NCI-H146 (cell line): ENCODE data around the gene NR3C1.

Experiments used
- DNase-seq: peaks from one replicate; lab custom pipeline; 2025; lab: John Stamatoyannopoulos, UW

The NR3C1 gene

DNA sequence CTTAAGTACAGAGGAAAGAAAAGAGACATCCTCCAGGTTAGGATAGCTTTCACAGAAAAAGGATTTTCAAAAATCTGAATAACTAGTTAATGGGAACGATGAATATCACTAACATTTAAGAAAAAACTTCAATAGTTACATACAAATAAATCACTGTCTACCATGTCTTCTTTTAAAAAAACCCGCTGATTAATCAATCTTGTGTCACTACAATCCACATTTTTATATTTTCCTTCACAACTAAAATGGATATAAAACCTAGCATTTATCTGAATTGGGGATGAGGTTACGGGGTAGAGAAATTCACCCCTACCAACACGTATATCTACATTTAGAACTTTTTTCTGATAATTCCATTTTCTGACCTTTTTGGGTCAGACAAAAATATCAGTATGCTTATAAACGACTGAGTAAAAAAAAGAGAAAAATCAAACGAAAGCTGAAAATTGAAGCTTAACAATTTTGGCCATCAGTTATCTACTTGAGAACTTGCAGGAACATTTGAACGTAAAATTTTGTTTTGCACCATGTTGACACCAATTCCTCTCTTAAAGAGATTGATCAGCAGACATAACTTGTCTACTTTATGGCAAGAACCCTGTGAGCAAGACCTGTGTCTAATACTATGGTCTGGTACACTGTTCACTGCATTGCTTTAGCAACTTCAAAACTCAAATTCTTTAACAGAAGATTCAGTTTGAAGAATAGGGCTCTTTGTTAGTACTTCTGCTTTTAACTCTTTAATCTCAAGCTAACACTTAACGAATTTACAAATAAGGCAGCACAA, 4.8 kb downstream of the NR3C1 start:
- DNase-seq, result no peak

DNA sequence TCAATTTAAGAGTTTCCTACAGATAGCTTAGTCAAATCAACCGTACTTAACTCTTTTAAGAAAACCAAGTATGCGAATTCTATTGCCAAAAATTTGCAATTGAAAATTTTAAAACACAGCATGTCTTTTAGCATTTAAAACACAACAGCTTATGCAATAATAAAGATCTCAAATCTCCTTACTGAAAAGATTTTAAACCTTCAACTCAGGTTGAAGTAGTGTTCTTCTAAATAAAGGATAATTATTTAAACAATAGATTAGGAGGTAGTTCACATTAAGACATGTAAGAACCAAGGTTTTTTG, 5.5 kb downstream of the NR3C1 start:
- DNase-seq, result no peak

DNA sequence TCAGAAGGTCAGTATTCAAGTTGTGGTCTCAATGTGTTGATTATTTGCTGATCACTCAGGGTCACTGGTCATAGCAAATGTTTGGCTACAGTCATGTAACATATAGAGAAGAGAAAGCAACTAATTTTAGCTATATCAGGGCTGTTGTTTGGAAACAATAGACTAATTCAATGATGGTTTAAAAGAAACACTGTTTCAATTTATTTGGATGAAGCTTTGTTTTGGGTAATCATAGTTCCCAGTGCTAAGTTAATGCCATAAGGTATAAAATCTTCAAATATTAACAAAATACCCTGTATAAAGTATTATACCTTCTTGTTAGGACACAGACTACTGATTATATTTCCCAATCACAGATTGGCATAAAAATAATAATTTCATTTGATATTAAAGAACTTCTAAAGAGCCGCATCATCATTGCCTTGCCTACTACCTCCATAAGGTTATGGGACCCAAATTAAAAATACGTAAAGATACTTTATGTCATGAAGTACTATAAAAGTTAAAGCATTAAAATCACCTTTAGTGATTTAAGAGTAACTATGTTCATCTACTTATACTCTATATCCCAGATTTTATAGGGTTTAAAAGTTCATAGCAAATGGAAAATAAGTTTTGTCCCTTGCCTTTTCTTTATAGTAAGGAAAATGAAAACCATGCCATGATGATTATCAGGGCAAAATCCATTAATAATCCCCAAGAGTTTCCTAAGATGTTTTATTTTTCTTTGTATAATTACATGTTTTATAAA, 6.0 kb downstream of the NR3C1 start:
- no peak for DNase-seq

DNA sequence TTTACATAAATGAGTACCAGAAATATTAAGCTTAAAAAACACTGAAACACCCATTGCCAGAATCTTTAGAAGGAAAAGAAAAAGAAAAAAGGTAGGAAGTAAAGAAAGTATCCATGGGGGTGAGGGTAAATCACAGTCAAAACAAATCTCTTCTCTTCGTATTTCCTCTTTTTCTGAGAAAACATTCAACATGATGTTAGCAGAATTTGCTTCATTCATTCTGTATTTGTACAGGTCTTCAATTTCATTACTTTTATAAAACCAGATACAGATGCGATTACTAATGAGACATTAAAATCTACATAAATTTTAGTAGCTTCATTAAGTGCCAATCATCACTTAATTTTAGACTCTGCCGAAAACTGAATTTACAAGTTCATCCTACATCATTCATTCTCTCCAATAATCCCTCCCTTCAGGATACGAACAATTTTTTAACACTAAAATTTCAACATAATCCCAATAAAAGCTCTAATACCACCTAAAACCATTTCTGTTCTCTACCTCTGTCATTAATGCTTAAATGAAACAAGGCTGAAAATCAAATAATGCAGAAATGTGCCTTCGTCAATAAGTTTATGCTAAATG, 7.0 kb downstream of the NR3C1 start:
- no peak for DNase-seq

DNA sequence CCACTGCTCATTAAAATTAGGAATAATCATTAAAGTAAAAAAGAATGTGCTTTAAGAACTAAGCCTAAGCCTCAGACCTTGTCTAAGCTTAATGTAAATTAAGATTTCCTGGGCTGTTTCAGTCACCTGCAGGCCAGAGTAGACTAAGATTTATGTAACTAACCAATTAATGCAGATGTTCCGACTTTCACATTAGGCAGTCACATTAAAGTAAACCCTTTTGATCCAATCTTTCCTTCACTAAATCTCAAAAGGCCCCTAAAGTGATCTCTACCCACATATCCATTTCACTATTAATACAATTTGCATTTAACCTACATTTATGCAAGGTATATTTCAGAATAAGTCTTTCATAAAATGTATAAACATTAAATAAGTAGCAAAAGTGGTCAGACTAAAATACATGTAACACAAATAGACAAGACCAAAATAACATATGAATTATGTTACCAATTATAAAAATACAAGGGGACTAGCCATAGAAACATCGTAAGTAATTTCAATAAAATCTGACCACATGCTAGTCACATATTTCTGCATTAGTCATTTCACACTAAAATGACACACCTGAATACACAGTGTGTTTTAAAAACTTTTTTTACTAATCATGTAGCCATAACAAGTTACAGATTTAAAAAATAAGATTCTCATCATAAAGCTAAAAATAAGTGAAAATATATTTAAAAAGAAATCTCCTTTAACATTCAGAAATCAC, 7.7 kb downstream of the NR3C1 start:
- no peak for DNase-seq

DNA sequence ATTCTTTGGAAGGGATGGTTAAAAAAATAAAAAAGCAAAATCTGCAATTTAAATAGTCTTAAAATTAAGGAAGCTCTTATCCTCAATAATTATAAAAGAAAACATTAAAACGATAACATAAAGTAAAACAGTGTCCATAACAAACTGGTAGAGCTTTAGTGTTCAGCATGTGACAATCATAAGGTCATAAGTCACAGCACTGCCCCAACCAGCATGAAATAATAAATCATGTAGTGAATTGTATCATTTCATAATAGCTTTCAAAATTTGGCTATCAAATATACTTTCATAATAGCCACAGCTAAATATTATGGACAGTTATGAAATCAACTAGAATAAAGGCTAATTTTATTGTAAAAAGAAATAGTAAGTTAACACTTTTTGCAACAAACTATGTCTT, 10.0 kb downstream of the NR3C1 start:
- DNase-seq, result no peak

DNA sequence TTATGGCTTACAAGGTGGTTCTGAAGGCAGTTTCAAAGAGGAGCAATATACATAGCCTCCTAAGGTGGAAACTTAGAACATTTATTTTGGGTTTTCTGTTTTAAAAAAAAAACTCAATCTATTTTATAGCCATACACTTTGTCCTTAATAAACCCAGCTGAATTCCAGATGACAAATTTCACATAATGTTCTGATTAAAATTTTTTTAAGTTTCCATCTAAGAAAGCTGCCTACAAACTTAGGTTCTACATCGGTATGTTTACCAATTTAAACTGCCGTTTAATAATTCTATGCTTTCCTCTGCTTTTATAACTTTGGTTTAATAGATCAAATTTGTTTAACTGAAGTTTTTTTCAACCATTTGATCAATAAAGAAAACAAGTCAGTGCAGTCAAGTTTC, 12.5 kb downstream of the NR3C1 start:
- DNase-seq, result no peak

DNA sequence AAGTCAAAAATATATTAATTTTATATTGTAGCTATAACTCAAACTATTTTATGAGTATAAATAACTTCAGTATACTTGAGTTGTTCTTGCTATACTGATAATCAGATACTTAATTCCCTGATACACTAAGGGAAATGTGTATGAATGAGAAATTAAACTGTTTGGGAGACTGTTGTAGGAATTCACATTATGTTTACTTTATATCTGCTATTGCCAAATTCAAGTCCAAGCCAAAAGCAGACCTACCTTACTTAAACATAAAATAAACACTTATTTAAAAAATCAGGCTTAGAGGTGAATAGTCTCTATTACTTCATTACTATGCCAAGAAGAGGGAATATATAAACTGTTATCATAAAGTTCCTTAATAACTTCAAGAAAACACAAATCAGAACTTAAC, 13.2 kb downstream of the NR3C1 start:
- no peak for DNase-seq

DNA sequence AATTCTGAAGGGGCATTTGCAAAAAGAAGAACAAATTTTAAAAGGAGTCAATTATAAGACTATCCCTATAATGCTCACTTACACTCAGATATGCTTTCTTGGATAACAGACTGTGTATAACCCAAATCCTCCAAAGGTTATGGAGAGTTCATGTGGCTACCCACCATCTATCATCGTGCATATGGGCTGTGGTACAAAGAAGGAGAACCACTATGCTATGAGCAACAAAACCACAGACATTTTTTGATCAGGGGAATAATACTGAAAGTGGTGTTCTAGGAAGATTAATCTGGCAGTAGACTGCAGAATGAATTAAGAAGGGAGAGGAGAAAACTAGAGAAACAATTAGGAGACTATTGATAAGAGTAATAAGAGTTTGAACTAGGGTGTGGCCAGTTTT, 16.8 kb downstream of the NR3C1 start:
- DNase-seq, result no peak

DNA sequence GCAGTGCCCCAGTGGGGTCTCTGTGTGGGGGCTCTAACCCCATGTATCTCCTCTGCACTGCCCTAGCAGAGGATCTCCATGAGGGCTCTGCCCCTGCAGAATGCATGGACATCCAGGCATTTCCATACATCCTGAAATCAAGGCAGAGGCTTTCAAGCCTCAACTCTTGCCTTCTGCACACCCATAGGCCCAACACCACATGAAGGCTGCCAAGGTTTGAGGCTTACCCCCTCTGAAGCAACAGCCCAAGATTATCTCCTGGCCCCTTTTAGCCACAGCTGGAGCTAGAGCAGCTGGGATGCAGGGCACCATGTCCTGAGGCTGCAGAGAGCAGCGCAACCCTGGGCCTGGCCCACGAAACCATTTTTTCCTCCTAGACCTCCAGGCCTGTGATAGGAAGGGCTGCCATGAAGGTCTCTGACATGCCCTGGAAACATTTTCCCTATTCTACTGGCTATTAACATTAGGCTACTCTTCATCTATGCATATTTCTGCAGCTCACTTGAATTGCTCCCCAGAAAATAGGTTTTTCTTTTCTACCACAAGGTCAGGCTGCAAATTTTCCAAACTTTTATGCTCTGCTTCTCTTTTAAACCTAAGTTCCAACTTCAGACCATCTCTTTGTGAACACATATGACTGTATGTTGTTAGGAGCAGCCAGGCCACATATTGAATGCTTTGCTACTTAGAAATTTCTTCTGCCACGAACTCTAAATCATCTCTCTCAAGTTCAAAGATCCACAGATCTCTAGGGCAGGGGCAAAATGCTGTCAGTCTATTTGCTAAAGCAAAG, 18.4 kb downstream of the NR3C1 start:
- no peak for DNase-seq

DNA sequence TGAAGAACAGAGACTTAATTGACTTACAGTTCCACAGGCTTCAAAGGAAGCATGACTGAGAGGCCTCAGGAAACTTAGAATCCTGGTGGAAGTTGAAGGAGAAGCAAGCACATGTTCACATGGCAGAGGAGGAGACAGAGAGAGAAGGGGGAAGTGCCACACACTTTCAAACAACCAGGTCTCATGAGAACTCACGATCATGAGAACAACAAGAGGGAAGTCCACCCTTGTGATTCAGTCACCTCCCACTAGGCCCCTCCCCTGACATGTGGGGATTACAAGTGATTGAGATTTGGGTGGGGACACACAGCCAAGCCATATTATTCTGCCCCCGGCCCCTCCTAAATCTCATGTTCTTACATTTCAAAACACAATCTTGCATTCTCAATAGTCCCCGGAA, 19.5 kb downstream of the NR3C1 start:
- DNase-seq, result no peak

DNA sequence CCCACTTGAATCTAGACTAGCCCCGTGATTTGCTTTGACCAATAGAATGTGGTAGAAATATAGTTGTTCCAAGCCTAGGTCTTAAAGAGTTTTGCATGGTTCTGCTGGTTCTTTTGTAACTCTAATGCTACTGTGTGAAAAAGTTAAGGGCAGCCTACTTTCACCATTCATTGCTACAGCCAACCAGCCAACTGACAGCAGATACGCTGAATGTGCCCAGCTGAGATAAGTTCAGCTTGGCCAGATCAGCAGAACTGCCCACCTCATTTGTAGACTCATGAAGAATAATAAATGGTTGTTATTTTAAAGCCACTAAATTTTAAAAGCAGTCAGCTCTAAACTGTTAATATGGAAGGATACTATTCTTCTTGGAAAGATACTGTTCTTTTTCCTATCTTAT, 23.9 kb downstream of the NR3C1 start:
- DNase-seq, result no peak

DNA sequence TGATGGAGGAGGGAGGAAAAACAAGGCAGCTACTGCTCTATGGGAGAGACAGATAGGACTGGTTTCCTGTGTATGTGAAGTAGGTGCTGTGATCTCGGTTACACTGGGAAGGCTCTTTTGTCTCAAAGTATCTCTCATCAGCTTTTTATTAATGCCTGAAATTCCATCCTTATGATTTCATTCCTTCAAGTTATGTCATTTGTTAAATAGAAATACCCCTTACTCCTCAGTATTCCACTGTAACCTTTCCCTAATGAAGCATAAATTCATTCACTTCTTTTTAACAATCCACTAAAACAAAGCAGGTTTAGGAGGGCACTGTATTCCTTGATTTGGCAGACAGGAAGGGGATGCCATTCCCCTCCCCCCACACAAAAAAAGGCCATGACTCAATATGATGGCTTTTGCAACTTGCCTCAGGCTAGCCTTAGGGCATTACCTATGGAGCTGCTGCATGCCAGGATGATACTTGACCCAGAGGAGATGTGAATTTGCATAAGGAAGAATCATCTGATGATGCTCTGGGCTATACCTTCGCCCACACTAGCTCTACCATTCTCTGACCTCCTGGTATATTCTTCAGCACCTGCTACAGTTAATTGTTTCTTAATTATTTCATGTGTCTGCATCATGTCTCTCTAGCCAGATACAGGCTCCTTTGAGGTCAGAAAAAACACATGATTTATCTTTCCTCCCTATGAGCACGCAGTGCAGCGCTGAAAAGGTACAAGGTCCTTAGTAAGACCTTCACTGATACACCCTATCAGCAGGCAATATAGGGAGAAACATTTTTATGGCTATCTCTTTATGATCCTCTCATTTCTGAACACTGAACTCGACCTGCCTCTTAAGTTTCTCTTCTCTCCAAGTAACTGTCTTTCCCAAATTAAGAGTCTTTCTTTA, 26.3 kb downstream of the NR3C1 start:
- DNase-seq, result peak; percentile 82

DNA sequence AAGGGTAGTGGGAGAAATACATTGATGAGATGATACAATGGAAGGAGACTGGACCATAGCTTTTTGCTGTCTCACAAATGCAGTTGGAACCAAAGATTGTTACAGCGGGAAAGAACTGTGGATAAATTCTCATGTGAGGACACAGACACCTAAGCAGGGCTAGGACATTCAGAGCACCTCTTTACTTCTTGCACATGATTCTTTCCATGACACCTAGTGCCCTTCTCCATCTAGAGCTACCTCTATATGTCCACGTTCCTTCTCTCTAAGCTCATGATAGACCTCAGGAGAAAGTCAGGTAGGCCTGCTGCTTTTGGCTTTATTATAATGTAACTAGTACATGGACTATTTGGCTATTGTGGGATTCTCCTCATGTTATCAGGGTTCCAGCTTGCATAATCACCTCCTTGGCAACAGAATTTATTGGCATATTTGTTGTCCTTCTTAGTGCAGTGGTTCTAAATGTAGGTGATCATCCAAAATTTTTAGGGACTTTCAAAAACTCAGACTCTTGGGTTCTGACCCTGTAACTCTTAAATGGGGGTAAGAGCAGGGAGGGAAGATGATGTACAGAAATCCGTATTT, 27.2 kb downstream of the NR3C1 start:
- no peak for DNase-seq

DNA sequence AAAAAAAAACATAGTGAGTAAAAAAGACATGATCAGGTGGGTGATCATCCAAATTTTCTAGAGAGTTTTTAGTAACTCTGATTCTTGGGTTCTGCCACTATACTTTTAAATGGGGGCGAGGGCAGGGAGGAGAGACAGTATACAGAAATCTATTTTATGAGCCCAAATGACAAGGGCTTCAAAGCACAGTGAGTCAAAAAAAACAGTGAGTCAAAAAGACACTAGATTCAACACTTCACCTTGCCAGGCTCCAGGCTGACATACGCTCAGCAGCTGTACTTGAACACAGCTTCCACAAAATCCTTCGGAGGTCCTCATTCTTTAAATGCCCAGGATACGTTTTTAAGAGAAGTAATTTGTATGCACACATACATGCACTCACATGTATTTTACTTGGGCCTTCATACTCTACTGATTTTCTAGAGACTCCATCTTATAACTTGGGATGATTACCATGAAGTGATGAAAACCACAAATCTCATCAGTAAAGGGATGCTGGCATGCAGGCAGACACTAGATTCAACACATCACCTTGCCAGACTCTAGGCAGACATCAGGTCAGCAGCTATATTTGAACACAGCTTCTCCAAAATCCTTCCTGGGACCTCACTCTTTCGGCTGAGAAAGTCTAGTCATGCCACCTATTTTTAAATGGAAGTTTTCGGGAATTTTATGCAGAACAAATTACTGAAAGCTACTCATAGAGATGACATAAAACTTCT, 28.8 kb downstream of the NR3C1 start:
- DNase-seq, result no peak

DNA sequence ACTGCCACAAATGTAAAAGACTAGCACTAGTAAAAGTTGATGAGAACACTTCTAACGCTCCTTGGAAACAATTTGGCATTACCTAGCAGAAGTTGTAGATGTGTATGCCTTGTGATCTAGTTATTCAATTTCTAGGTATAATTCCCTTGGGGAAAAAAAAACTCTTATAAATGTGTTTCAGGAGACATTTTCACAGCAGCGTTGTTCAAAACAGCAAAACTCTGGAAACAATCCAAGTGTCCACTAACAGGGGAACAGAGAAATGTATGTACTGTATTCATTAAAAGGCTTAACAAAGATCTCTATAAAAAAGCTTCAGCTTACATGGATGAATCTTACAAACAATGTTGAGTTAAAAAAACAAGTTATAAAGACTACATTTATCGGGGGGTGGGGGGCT, 30.4 kb downstream of the NR3C1 start:
- no peak for DNase-seq

DNA sequence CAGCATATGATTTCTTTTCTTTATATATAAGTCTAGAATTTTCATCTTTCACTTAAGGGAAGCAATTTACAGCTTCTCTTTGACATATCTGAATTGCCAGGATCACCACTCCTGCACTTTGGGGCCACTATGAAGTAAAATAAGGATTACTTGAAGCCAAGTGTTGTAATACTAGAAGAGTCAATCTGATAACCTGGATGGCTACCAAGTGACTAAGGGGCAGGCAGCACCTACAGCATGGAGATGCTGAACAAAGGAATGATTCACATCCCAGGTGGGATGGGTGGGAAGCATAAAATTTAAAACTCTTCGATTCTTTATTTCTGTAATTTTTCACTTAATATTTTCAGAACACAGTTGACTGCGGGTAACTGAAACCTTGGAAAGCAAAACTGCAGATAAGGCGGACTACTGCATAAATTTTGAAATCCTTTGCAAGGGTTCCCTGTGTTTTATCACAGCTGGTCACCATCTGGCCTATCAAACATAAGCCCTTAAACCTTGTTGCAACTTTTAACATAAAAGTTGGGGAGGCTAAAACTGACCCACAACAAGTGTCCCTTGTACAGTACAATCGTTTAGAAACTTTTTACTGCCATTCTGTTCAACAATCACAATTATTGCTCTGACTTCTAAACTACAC, 31.2 kb downstream of the NR3C1 start:
- DNase-seq, result no peak

DNA sequence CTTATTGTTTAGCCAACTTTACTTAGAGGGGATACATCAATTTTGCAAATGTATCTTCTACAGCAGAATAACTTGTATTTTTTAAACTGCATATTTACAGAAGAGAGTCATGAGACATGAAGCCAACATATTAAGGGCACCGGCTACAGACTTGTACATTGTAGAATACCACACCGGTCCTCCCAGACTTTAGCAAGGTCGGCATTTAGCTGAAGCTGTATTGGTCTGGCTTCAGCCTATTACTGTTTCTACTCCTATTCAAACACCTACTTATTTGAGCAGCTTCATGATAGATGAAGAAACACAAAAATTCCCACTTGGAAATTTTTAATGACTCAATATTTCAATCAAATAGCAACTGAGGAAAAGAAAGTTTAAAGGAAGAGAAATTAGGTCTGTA, 33.0 kb downstream of the NR3C1 start:
- no peak for DNase-seq

DNA sequence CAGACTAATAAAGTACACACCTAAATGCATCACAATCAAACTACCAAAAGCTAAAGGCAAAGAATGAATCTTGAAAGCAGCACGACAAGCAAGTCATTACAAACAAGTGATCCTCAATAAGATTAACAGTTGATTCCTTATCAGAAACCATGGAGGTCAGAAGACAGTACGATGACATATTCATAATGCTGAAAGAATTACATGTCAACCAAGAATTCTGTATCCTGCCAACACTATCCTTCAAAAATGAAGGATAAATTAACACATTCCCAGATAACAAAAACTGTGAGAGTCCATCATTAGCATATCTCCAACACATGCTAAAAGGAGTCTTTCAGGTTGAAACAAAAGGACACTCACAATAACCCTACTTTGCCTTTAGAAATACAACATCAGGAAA, 39.4 kb downstream of the NR3C1 start:
- no peak for DNase-seq
